ENCODE measurements around the gene NDUFS3. TPM values are rescaled to one million over a fixed set of nuclear protein-coding genes. Genes with fewer than 3 reads are reported as not detected.
A peak's percentile ranks its signal among the peaks of the same experiment; 100 is the strongest.
"Not testable (repeated sequence)": the region's sequence is repeated elsewhere in the genome, so short reads cannot be mapped to it uniquely, and the experiment has no call there.

Gene NDUFS3
- total RNA-seq, 1 experiment from 2014 or later, result 120 TPM

GRCh38 chr11:47539681-47540039 is 39.2 kb upstream of the NDUFS3 start:
- no peaks in the 10 kb centered on the region for H3K9me3 ChIP-seq (ENCODE audit: low read length)
- TSS peak; percentile 5 for BruUV-seq (replicated peaks)
- POLR2A ChIA-PET (ENCODE audit: unreplicated experiment), result interaction anchor here (0.5 kb wide), 1 partner anchor 39 kb away, joined by 5 read pairs; the partner anchor contains the start of genes KBTBD4 and NDUFS3

DNA sequence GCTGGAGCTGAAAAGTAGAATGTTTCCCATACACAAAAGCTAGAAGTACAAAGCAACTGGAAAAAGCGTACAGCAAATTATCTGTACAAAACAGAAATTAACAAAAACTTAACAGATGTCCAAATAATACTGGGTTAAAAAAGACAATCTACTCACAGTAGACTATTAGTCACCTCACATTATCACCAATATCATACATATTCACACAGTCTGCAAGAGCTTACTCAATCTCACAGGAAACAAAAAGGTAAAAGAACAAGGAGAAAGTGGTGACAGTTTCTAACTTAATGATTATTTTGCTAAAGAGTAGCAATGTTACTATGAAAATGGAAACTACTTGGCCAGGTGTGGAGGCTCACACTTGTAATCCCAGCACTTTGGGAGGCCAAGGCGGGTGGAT is 37.8 kb upstream of the NDUFS3 start:
- H3K27me3 ChIP-seq (ENCODE audit: low read length), result no peaks in the 10 kb centered on the region
- CTCF ChIA-PET, result no interaction called here
- no peaks in the 10 kb centered on the region; the same call in 1 of the 2 replicates for H3K36me3 ChIP-seq (ENCODE audit: low read depth, low read length)
- H3K4me1 ChIP-seq (ENCODE audit: insufficient read depth, low read length), result peaks cover 38% of the 10 kb centered on the region
- peak; percentile 6 for ATAC-seq
- peak overlapping the region; percentile 37; the same call in 1 of the 2 replicates for H3K4me3 ChIP-seq (ENCODE audit: low read length)
- no peak overlapping the region for H2AFZ ChIP-seq (ENCODE audit: low read length)
- H3K9me2 ChIP-seq (replicated peaks; ENCODE audit: low read length), result no peaks in the 10 kb centered on the region
- POLR2A ChIA-PET (ENCODE audit: unreplicated experiment), result no interaction called here
- TF ChIP-seq EZH2phosphoT487 (IDR thresholded peaks at IDR 0.05; ENCODE audit: borderline replicate concordance, low read length), result no peak
- no peak for TF ChIP-seq CTCF (conservative IDR thresholded peaks at IDR 0.05; ENCODE audit: low read depth, low read length)
- TF ChIP-seq EZH2 (IDR thresholded peaks at IDR 0.05; ENCODE audit: low read length, unreplicated experiment), result no peak
- no peaks in the 10 kb centered on the region for H3K9me3 ChIP-seq (ENCODE audit: low read length)
- H3K4me2 ChIP-seq (ENCODE audit: low read length), result peak overlapping the region; percentile 75
- H3K27ac ChIP-seq (ENCODE audit: low read length), result peak overlapping the region; percentile 91
- no peaks in the 10 kb centered on the region for H3F3A ChIP-seq (ENCODE audit: low read length, unreplicated experiment)
- no TSS peak for BruUV-seq (replicated peaks)
- no peak for DNase-seq
- peaks cover 93% of the 10 kb centered on the region for H3K79me2 ChIP-seq (ENCODE audit: low read length)
- H3K9ac ChIP-seq (ENCODE audit: low read length), result peak overlapping the region; percentile 45
- intact Hi-C loops (cut with micrococcal nuclease), result no loop called here
- peaks cover 30% of the 10 kb centered on the region for H4K20me1 ChIP-seq (ENCODE audit: low read length)

More at GRCh38 chr11:47539681-47540039, 39.2 kb upstream of the NDUFS3 start:
- Histone ChIP-seq H2AFZ (ENCODE audit: low read length) (no peak overlapping the region), H3K4me1 (ENCODE audit: insufficient read depth, low read length) (peaks cover 38% of the 10 kb centered on the region), H3K9ac (ENCODE audit: low read length) (peak overlapping the region; percentile 57), H4K20me1 (ENCODE audit: low read length) (peaks cover 32% of the 10 kb centered on the region), H3K9me2 (replicated peaks; ENCODE audit: low read length) (no peaks in the 10 kb centered on the region), H3K4me2 (ENCODE audit: low read length) (peak overlapping the region; percentile 75), H3K36me3 (ENCODE audit: low read depth, low read length) (no peaks in the 10 kb centered on the region; the same call in 1 of the 2 replicates), H3K79me2 (ENCODE audit: low read length) (peaks cover 93% of the 10 kb centered on the region), H3K27ac (ENCODE audit: low read length) (peak overlapping the region; percentile 91), H3K27me3 (ENCODE audit: low read length) (no peaks in the 10 kb centered on the region), H3F3A (ENCODE audit: low read length, unreplicated experiment) (no peaks in the 10 kb centered on the region), H3K4me3 (ENCODE audit: low read length) (peak overlapping the region; percentile 46; the same call in 1 of the 2 replicates)
- ATAC-seq (no peak), DNase-seq (no peak)
- TF ChIP-seq EZH2phosphoT487 (IDR thresholded peaks at IDR 0.05; ENCODE audit: borderline replicate concordance, low read length) (no peak), CTCF (conservative IDR thresholded peaks at IDR 0.05; ENCODE audit: low read depth, low read length) (no peak), EZH2 (IDR thresholded peaks at IDR 0.05; ENCODE audit: low read length, unreplicated experiment) (no peak)
- CTCF ChIA-PET, result interaction anchor here (0.7 kb wide), 1 partner anchor 15 kb away, joined by 7 read pairs; no protein-coding TSS in a partner anchor
- intact Hi-C loops (cut with micrococcal nuclease), result loop anchor here (1.0 to 2.0 kb wide), 2 partner anchors 15 to 62 kb away; no protein-coding TSS in a partner anchor

DNA sequence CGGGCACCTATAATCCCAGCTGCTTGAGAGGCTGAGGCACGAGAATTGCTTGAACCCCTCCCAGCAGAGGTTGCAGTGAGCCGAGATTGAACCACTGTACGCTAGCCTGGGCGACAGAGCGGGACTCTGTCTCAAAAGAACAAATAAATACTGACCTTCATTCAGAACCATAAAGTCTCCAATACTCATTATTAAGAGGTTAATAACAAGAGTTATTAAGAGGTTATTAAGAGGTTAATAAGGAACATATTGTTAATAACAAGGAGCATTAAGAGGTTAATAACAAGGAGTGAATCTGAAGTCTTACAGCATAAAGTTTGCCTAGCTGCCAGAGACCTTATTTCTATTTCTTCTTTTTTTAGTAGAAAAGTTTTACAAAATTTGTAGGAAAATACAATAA is 33.6 kb upstream of the NDUFS3 start:
- Histone ChIP-seq H3K9me2 (replicated peaks; ENCODE audit: low read length) (no peaks in the 10 kb centered on the region), H3F3A (ENCODE audit: low read length, unreplicated experiment) (no peaks in the 10 kb centered on the region), H2AFZ (ENCODE audit: low read length) (no peak overlapping the region), H3K9ac (ENCODE audit: low read length) (no peak overlapping the region), H3K27ac (ENCODE audit: low read length) (no peak overlapping the region), H3K27me3 (ENCODE audit: low read length) (no peaks in the 10 kb centered on the region), H3K36me3 (ENCODE audit: low read depth, low read length) (peaks cover 4% of the 10 kb centered on the region; the same call in 1 of the 2 replicates), H3K4me2 (ENCODE audit: low read length) (no peak overlapping the region), H3K4me1 (ENCODE audit: insufficient read depth, low read length) (peaks cover 18% of the 10 kb centered on the region), H4K20me1 (ENCODE audit: low read length) (peaks cover 33% of the 10 kb centered on the region; the same call in 1 of the 2 replicates), H3K9me3 (ENCODE audit: low read length) (no peaks in the 10 kb centered on the region), H3K4me3 (ENCODE audit: low read length) (no peak overlapping the region), H3K79me2 (ENCODE audit: low read length) (peaks cover 95% of the 10 kb centered on the region)
- DNase-seq (no peak), ATAC-seq (no peak)
- ChIA-PET CTCF (no interaction called here), POLR2A (ENCODE audit: unreplicated experiment) (interaction anchor here (0.6 kb wide), 1 partner anchor 10 kb away, joined by 6 read pairs; no protein-coding TSS in a partner anchor)
- intact Hi-C loops (cut with micrococcal nuclease), result no loop called here
- no TSS peak for BruUV-seq (replicated peaks)
- TF ChIP-seq CTCF (conservative IDR thresholded peaks at IDR 0.05; ENCODE audit: low read depth, low read length) (no peak), EZH2phosphoT487 (IDR thresholded peaks at IDR 0.05; ENCODE audit: borderline replicate concordance, low read length) (no peak), EZH2 (IDR thresholded peaks at IDR 0.05; ENCODE audit: low read length, unreplicated experiment) (no peak)

DNA sequence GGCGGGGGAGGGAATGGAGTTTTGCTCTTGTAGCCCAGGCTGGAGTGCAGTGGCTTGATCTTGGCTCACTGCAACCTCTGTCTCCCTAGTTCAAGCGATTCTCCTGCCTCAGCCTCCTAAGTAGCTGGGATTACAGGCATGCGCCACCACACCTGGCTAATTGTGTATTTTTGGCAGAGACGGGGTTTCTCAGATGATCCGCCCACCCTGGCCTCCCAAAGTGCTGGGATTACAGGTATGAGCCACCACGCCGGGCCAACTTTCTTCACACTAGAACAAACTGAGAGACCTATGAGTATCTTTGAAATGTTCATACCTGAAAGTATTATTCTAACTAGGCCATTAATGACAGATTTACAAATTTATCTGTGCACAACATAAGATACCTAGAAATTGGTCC is 32.6 kb upstream of the NDUFS3 start:
- CTCF ChIA-PET; intact Hi-C loops (cut with micrococcal nuclease); H3K9me3 ChIP-seq (ENCODE audit: low read length); H3K4me3 ChIP-seq (ENCODE audit: low read length); ATAC-seq; H3K9me2 ChIP-seq (replicated peaks; ENCODE audit: low read length); H3K27ac ChIP-seq (ENCODE audit: low read length); DNase-seq; H2AFZ ChIP-seq (ENCODE audit: low read length); BruUV-seq (replicated peaks); H3K9ac ChIP-seq (ENCODE audit: low read length); H3K27me3 ChIP-seq (ENCODE audit: low read length); POLR2A ChIA-PET (ENCODE audit: unreplicated experiment); H3K4me2 ChIP-seq (ENCODE audit: low read length); H3F3A ChIP-seq (ENCODE audit: low read length, unreplicated experiment): not testable (repeated sequence)
- Histone ChIP-seq H3K4me1 (ENCODE audit: insufficient read depth, low read length) (peaks cover 18% of the 10 kb centered on the region), H3K79me2 (ENCODE audit: low read length) (peaks cover 99% of the 10 kb centered on the region), H4K20me1 (ENCODE audit: low read length) (peaks cover 37% of the 10 kb centered on the region), H3K36me3 (ENCODE audit: low read depth, low read length) (peaks cover 10% of the 10 kb centered on the region; the same call in 1 of the 2 replicates)

Data from PC-3 (cell line).